GM10847 (cell line): ENCODE measurements around the gene SMCO1.

ENCODE experiments used
- POLR2A ChIP-seq: IDR thresholded peaks from 2 replicates; pipeline ENCODE4 v1.6.1; 2011; ENCODE audit not compliant: insufficient read length; ENCODE audit errors: extremely low read depth

The SMCO1 gene

GRCh38 chr3:196499807-196500524, 15.2 kb downstream of the SMCO1 start:
- no peak for TF ChIP-seq POLR2A

DNA sequence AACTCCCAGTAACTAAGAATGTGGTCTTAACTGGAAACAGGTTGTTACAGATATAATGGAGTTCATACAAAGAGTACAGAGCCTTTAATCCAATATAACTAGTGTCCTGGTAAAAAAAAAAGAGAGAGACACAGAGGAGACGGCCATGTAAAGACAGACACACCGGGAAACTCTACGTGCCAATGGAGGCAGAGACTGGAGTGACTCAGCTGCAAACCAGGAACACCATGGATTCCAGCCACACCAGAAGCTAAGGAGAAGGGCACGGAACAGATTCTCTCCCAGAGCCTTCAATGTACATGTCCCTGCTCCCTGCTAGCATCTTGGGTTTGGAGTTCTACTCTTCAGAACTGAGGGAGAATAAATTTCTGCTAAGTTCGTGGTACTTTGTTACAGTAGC, 16.1 kb downstream of the SMCO1 start:
- TF ChIP-seq POLR2A = no peak

DNA sequence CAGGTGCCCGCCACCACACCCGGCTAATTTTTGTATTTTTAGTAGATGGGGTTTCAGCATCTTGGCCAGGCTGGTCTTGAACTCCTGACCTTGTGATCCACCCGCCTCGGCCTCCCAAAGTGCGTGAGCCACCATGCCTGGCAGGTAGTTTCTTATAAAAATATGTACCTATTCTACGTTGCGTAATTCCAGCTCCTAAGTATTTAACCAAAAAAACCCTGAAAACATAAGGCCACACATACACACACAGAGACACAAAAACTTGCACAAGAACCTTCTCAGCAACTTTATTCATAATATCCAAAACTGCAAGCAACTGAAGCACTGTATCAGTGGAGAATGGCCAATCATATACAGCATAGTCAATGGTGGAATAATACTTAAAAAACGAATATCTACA, 16.8 kb downstream of the SMCO1 start:
- no peak for TF ChIP-seq POLR2A

GRCh38 chr3:196496183-196496582, 19.0 kb downstream of the SMCO1 start:
- TF ChIP-seq POLR2A = no peak

- TF ChIP-seq POLR2A = no peak
Observed at GRCh38 chr3:196493292-196493691, 21.9 kb downstream of the SMCO1 start.

GRCh38 chr3:196492080-196492479, 23.1 kb downstream of the SMCO1 start:
- TF ChIP-seq POLR2A = no peak

GRCh38 chr3:196489747-196490146, 25.4 kb downstream of the SMCO1 start:
- TF ChIP-seq POLR2A = no peak

DNA sequence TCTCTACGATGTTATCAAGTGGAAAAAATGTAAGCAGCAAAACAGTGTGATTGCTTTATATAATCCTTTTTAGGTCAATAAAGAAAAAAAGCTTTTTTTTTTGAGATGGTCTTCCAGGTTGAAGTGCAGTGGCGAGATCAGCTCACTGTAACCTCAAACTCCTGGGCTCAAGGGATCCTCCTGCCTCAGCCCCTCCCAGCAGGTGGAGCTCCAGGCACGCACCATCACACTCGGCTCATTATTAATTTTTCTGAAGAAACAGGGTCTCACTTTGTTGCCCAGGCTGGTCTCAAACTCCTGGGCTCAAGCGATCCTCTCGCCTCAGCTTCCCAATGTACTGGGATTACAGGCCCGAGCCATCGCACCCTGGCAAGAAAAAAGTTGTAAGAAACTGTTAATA, 28.9 kb downstream of the SMCO1 start:
- no peak for TF ChIP-seq POLR2A

DNA sequence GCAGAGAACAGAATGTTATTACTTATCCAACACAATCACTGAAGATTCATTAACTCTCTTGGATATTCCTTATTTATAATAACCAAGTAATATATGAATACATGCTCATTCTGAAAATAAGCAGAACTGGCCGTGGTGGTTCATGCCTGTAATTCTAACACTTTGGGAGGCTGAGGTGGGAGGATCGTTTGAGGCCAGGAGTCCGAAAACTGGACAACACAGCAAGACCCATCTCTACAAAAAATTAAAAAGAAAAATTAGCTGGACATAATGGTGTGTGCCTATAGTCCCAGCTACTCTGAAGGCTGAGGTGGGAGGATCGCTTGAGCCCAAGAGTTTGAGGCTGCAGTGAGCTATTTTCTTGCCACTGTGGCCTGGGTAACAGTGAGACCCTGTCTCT, 37.5 kb downstream of the SMCO1 start:
- no peak for TF ChIP-seq POLR2A

DNA sequence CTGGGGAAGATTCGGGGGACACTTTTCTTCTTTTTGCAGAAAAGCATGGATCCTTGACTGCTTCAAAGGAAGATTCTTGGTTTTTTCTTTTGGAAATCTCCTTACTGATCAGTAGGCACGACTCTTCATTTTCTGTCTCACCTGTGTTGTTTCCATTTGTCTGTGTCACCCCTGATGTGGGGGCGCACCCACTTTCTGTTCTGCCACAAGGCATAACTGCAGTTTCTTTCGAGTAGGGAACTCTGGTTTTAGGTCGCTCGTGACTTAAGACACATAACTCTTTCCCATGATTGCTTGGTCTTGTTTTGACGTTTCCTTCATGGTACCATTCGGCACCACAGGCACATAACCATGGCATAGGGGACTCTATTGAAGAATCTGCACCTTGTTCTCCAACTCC, 42.9 kb downstream of the SMCO1 start:
- TF ChIP-seq POLR2A = no peak

DNA sequence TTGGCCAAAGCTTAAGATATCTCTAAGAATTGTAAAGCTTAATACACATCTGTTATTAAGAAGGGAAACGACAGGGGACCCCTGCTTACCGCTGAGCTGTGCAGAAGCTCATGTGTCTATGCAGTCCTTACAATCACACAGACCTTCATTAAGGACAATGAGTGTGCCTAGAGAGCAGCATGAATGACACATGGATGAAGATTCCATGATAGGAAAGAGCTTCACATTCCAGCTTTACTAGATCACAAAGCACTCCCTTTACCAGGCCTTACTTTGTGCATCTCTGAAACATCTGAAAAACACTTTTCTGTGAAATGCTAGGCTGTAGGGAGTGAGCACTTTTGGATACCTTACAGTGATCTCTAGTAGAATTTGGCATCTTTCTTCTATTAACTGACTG, 43.6 kb downstream of the SMCO1 start:
- no peak for TF ChIP-seq POLR2A

- no peak for TF ChIP-seq POLR2A
Observed at GRCh38 chr3:196463804-196464203, 51.3 kb downstream of the SMCO1 start.

GRCh38 chr3:196463478-196463756, 51.7 kb downstream of the SMCO1 start:
- TF ChIP-seq POLR2A = no peak

DNA sequence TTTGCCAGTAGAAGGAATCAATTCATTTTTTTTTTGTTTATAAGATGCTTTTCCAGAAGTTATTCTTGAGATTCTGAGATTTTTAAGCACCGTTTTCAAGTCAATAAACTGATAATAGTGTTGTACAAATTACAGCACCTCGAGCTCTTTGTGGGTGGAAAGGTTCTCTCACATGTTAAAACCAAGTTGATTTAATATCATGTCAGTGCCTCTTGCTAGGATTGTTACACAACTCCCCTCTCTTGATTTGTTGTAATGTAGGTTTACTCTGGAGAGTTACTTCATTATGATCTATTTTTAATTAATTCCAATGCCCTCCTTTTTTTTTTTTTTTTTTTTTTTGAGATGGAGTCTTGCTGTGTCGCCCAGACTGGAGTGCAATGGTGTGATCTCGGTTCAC, 57.1 kb downstream of the SMCO1 start:
- no peak for TF ChIP-seq POLR2A
